Erythroblast (primary cell): ENCODE measurements around the gene GPBAR1.

Experiments
- GATA1 ChIP-seq: IDR thresholded peaks from 2 replicates; pipeline ENCODE4 v1.6.1; 2011; ENCODE audit warnings: low read depth, mild to moderate bottlenecking, control low read depth, low read length, moderate library complexity
- POLR2A ChIP-seq: IDR thresholded peaks from 2 replicates; pipeline ENCODE4 v1.6.1; 2011; ENCODE audit warnings: mild to moderate bottlenecking, low read length

- TF ChIP-seq POLR2A (no peak), GATA1 (no peak)
Observed at GRCh38 chr2:218266316-218266979, 5.6 kb downstream of the GPBAR1 start.
